ENCODE results near the gene SARS1. TPM values are rescaled to one million over a fixed set of nuclear protein-coding genes. Genes with fewer than 3 reads are reported as not detected.

SARS1 gene
- total and polyA plus RNA-seq, 2 of the 13 experiments (the other 11 are each of a cell fraction or from before 2014, with no cell fraction given) = 103 to 134 TPM

DNA sequence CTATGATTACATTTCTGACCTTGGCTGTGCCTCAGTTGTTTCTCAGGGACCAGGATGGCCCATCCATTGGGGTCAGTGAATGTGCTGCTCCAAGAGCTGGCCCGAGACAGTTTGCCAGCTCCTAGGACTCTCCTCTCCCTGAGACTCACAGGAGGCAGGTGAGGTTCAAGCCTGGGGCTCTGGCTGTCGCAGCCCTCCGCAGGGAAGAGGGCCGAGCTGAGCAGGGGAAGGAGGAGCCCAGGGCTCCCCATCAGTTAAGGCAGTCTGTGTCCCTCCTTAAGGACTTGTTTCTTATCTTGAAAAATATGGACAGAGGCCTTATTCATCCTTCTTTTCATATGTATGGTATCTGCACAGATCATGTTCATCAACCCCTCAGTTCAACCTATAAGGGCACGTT lies 26.6 kb upstream of the SARS1 start:
- POLR2A ChIA-PET = interaction anchor here (1.1 kb wide), 1 partner anchor 27 kb away, joined by 3 read pairs; the partner anchor contains the start of gene SARS1
- Histone ChIP-seq H4K20me1 (ENCODE audit: insufficient read depth, low read length) (no peaks in the 10 kb centered on the region), H3K9me3 (ENCODE audit: low read length) (no peaks in the 10 kb centered on the region), H3K27ac (ENCODE audit: extremely low read length, insufficient read depth, low read length) (no peak overlapping the region), H3K4me3 (replicated peaks in 1 of 3; ENCODE audit: insufficient read depth in 1 of 3, low read depth in 2 of 3, low read length in 3 of 3) (no peak overlapping the region), H3K36me3 (replicated peaks in 1 of 2; ENCODE audit: control insufficient read depth in 1 of 2, insufficient read depth in 2 of 2, low read length in 2 of 2) (no peaks in the 10 kb centered on the region), H3K4me1 (ENCODE audit: insufficient read depth, low read length) (peaks cover 54% of the 10 kb centered on the region), H3K79me2 (ENCODE audit: insufficient read depth, low read length) (no peaks in the 10 kb centered on the region), H3K9ac (ENCODE audit: insufficient read depth, low read depth, low read length) (no peak overlapping the region), H3K27me3 (ENCODE audit: control insufficient read depth in 1 of 2, insufficient read depth in 2 of 2, low read length in 2 of 2) (peaks cover 2 to 4% of the 10 kb centered on the region in 2 experiments; a peak in 2 of 5 replicates), H3K4me2 (ENCODE audit: low read depth, low read length) (0 out of 2 replicates have a peak overlapping the region, but pooled peaks have one; percentile 74), H2AFZ (ENCODE audit: low read length) (no peak overlapping the region)
- intact Hi-C loops (cut with micrococcal nuclease; ENCODE audit: unreplicated experiment) = no loop called here
- CTCF ChIA-PET (ENCODE audit: low intra/inter-chr PET ratio, low total read pairs) = no interaction called here
- TF ChIP-seq MTA1 (CRISPR knock-in tag; IDR thresholded peaks at IDR 0.05; ENCODE audit: borderline replicate concordance) = no peak
- TF ChIP-seq ZBTB1 (CRISPR knock-in tag; IDR thresholded peaks at IDR 0.05; ENCODE audit: borderline replicate concordance) = no peak
- TF ChIP-seq, protein P1, sequence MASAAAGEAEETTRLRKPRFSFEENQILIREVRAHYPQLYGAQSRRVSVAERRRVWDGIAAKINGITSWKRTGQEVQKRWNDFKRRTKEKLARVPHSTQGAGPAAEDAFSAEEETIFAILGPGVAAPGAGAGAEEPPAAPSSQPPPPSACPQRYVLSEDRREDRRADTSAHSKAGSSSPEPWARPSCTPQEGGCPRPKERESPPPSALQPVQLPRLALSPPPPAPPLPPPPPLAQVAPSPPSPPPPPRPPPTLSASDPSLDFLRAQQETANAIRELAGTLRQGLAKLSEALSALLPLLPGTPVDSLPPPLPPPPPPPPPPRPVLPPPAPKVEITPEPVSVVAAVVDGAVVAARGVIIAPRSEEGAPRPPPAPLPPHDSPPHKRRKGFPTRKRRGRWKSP (CRISPR knock-in tag; IDR thresholded peaks at IDR 0.05) = no peak
- TF ChIP-seq ZNF879 (CRISPR knock-in tag; IDR thresholded peaks at IDR 0.05) = no peak
- FAIRE-seq = no peak
- 66% methylated on average over 5 of the region's 5 CpGs for WGBS (ENCODE audit: low lambda C conversion rate)
- BruUV-seq (replicated peaks) = no TSS peak
- ATAC-seq = no peak
- in situ Hi-C loops (cut with HindIII; ENCODE audit: extremely low pct_ligation_motif_present, low pct_unique_long_range_greater_than_20kb) = no loop called here
- DNase-seq (ENCODE audit: low spot score) = no peak

DNA sequence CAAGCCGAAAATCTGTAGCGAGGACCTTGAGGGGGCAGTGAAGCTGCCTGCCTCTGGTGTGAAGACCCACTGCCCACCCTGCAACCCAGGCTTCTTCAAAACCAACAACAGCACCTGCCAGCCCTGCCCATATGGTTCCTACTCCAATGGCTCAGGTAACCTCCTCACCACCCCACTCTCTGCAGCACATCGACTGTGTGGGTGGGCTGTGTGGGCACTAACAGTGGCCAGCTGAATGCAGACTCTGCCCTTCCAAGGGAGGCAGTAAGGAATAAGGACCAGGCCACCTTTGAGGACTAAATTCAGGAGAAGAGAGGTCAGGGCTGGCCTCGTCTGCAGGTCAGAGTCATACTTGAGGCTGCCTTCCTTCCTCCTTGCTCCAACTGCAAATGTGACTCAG lies 25.5 kb upstream of the SARS1 start:
- H3K79me2 ChIP-seq (ENCODE audit: insufficient read depth, low read length) = no peaks in the 10 kb centered on the region
- ChIA-PET POLR2A (no interaction called here), CTCF (ENCODE audit: low intra/inter-chr PET ratio, low total read pairs) (no interaction called here)
- H3K9ac ChIP-seq (ENCODE audit: insufficient read depth, low read depth, low read length) = no peak overlapping the region
- FAIRE-seq (no peak), DNase-seq (ENCODE audit: low spot score) (no peak), ATAC-seq (no peak)
- H3K4me2 ChIP-seq (ENCODE audit: low read depth, low read length) = no peak overlapping the region
- in situ Hi-C loops (cut with HindIII; ENCODE audit: extremely low pct_ligation_motif_present, low pct_unique_long_range_greater_than_20kb) = no loop called here
- no peaks in the 10 kb centered on the region for H3K36me3 ChIP-seq (replicated peaks in 1 of 2; ENCODE audit: control insufficient read depth in 1 of 2, insufficient read depth in 2 of 2, low read length in 2 of 2)
- H3K9me3 ChIP-seq (ENCODE audit: low read length) = no peaks in the 10 kb centered on the region
- H3K27ac ChIP-seq (ENCODE audit: extremely low read length, insufficient read depth, low read length) = no peak overlapping the region
- no peak overlapping the region for H2AFZ ChIP-seq (ENCODE audit: low read length)
- intact Hi-C loops (cut with micrococcal nuclease; ENCODE audit: unreplicated experiment) = no loop called here
- peaks cover 2 to 4% of the 10 kb centered on the region in 2 experiments; a peak in 2 of 5 replicates for H3K27me3 ChIP-seq (ENCODE audit: control insufficient read depth in 1 of 2, insufficient read depth in 2 of 2, low read length in 2 of 2)
- WGBS (ENCODE audit: low lambda C conversion rate) = 100% methylated on average over 2 of the region's 4 CpGs
- BruUV-seq (replicated peaks) = no TSS peak
- H4K20me1 ChIP-seq (ENCODE audit: insufficient read depth, low read length) = no peaks in the 10 kb centered on the region
- peaks cover 49% of the 10 kb centered on the region for H3K4me1 ChIP-seq (ENCODE audit: insufficient read depth, low read length)
- H3K4me3 ChIP-seq (replicated peaks in 1 of 3; ENCODE audit: insufficient read depth in 1 of 3, low read depth in 2 of 3, low read length in 3 of 3) = no peak overlapping the region
- TF ChIP-seq, protein P2, sequence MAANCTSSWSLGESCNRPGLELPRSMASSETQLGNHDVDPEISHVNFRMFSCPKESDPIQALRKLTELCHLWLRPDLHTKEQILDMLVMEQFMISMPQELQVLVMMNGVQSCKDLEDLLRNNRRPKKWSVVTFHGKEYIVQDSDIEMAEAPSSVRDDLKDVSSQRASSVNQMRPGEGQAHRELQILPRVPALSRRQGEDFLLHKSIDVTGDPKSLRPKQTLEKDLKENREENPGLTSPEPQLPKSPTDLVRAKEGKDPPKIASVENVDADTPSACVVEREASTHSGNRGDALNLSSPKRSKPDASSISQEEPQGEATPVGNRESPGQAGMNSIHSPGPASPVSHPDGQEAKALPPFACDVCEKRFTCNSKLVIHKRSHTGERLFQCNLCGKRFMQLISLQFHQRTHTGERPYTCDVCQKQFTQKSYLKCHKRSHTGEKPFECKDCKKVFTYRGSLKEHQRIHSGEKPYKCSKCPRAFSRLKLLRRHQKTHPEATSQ (CRISPR knock-in tag; IDR thresholded peaks at IDR 0.05; ENCODE audit: borderline replicate concordance) = no peak
- TF ChIP-seq FOSL1 (CRISPR knock-in tag; IDR thresholded peaks at IDR 0.05; ENCODE audit: borderline replicate concordance) = no peak
- TF ChIP-seq, protein P3, sequence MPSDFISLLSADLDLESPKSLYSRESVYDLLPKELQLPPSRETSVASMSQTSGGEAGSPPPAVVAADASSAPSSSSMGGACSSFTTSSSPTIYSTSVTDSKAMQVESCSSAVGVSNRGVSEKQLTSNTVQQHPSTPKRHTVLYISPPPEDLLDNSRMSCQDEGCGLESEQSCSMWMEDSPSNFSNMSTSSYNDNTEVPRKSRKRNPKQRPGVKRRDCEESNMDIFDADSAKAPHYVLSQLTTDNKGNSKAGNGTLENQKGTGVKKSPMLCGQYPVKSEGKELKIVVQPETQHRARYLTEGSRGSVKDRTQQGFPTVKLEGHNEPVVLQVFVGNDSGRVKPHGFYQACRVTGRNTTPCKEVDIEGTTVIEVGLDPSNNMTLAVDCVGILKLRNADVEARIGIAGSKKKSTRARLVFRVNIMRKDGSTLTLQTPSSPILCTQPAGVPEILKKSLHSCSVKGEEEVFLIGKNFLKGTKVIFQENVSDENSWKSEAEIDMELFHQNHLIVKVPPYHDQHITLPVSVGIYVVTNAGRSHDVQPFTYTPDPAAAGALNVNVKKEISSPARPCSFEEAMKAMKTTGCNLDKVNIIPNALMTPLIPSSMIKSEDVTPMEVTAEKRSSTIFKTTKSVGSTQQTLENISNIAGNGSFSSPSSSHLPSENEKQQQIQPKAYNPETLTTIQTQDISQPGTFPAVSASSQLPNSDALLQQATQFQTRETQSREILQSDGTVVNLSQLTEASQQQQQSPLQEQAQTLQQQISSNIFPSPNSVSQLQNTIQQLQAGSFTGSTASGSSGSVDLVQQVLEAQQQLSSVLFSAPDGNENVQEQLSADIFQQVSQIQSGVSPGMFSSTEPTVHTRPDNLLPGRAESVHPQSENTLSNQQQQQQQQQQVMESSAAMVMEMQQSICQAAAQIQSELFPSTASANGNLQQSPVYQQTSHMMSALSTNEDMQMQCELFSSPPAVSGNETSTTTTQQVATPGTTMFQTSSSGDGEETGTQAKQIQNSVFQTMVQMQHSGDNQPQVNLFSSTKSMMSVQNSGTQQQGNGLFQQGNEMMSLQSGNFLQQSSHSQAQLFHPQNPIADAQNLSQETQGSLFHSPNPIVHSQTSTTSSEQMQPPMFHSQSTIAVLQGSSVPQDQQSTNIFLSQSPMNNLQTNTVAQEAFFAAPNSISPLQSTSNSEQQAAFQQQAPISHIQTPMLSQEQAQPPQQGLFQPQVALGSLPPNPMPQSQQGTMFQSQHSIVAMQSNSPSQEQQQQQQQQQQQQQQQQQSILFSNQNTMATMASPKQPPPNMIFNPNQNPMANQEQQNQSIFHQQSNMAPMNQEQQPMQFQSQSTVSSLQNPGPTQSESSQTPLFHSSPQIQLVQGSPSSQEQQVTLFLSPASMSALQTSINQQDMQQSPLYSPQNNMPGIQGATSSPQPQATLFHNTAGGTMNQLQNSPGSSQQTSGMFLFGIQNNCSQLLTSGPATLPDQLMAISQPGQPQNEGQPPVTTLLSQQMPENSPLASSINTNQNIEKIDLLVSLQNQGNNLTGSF (CRISPR knock-in tag; IDR thresholded peaks at IDR 0.05) = no peak
- TF ChIP-seq ZMYM4 (CRISPR knock-in tag; IDR thresholded peaks at IDR 0.05) = no peak
- no peak for TF ChIP-seq PAF1 (CRISPR knock-in tag; IDR thresholded peaks at IDR 0.05)
- TF ChIP-seq, protein P4, sequence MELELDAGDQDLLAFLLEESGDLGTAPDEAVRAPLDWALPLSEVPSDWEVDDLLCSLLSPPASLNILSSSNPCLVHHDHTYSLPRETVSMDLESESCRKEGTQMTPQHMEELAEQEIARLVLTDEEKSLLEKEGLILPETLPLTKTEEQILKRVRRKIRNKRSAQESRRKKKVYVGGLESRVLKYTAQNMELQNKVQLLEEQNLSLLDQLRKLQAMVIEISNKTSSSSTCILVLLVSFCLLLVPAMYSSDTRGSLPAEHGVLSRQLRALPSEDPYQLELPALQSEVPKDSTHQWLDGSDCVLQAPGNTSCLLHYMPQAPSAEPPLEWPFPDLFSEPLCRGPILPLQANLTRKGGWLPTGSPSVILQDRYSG (CRISPR knock-in tag; IDR thresholded peaks at IDR 0.05) = no peak

All from HepG2 (cell line).